AG09319 (cell line): ENCODE measurements around the gene CDKN3.
A peak's percentile ranks its signal among the peaks of the same experiment; 100 is the strongest.
"Not testable (repeated sequence)": the region's sequence is repeated elsewhere in the genome, so short reads cannot be mapped to it uniquely, and the experiment has no call there.

Experiments used
- DNase-seq: peaks from one replicate; pipeline ENCODE4 v3.0.0-alpha.2; 2010; ENCODE audit warnings: low read depth; ENCODE audit errors: extremely low read depth
- CTCF ChIP-seq: IDR thresholded peaks from 2 replicates; pipeline ENCODE4 v1.5.1; 2011; ENCODE audit warnings: low read depth, mild to moderate bottlenecking, inconsistent platforms, low read length, moderate library complexity

CDKN3 gene

GRCh38 chr14:54440873-54441868 lies 44.4 kb downstream of the CDKN3 start, which contains the start of gene CNIH1:
TSS of gene CNIH1 (minus strand) at chr14:54441374. CDS start at chr14:54441327, 47 bp downstream.
- DNase-seq = peak; percentile 80

GRCh38 chr14:54442961-54443360 lies 46.2 kb downstream of the CDKN3 start:
- not testable (repeated sequence) for DNase-seq

More at GRCh38 chr14:54440873-54441868, 44.4 kb downstream of the CDKN3 start, which contains the start of gene CNIH1:
- peak; percentile 67 for TF ChIP-seq CTCF

GRCh38 chr14:54443981-54444380 lies 47.2 kb downstream of the CDKN3 start:
- no peak for DNase-seq
- no peak for TF ChIP-seq CTCF

- no peak for TF ChIP-seq CTCF
- DNase-seq = peak; percentile 95
Observed at GRCh38 chr14:54444681-54445080, 47.9 kb downstream of the CDKN3 start.

GRCh38 chr14:54446161-54446693 lies 49.4 kb downstream of the CDKN3 start:
- no peak for DNase-seq
- TF ChIP-seq CTCF = no peak

GRCh38 chr14:54447231-54447692 lies 50.5 kb downstream of the CDKN3 start:
- no peak for DNase-seq
- TF ChIP-seq CTCF = no peak

- peak; percentile 44 for DNase-seq
- TF ChIP-seq CTCF = no peak
Observed at GRCh38 chr14:54450535-54450934, 53.7 kb downstream of the CDKN3 start.
